ENCODE results near the gene SPECC1.

SPECC1 gene

GRCh38 chr17:20142268-20142667, 133.1 kb downstream of the SPECC1 start:
- no peak overlapping the region for H3K4me3 ChIP-seq (ENCODE audit: low read depth, low read length)
- DNase-seq (ENCODE audit: low read depth): no peak
- TF ChIP-seq POLR2A (IDR thresholded peaks at IDR 0.05; ENCODE audit: extremely low read depth, insufficient read length) (no peak), MYC (IDR thresholded peaks at IDR 0.05; ENCODE audit: low read depth, low read length) (no peak)
- TF ChIP-seq, protein P1, sequence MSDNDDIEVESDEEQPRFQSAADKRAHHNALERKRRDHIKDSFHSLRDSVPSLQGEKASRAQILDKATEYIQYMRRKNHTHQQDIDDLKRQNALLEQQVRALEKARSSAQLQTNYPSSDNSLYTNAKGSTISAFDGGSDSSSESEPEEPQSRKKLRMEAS (IDR thresholded peaks at IDR 0.05; ENCODE audit: low read depth, low read length): no peak
- TF ChIP-seq, protein P2, sequence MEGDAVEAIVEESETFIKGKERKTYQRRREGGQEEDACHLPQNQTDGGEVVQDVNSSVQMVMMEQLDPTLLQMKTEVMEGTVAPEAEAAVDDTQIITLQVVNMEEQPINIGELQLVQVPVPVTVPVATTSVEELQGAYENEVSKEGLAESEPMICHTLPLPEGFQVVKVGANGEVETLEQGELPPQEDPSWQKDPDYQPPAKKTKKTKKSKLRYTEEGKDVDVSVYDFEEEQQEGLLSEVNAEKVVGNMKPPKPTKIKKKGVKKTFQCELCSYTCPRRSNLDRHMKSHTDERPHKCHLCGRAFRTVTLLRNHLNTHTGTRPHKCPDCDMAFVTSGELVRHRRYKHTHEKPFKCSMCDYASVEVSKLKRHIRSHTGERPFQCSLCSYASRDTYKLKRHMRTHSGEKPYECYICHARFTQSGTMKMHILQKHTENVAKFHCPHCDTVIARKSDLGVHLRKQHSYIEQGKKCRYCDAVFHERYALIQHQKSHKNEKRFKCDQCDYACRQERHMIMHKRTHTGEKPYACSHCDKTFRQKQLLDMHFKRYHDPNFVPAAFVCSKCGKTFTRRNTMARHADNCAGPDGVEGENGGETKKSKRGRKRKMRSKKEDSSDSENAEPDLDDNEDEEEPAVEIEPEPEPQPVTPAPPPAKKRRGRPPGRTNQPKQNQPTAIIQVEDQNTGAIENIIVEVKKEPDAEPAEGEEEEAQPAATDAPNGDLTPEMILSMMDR (IDR thresholded peaks at IDR 0.05; ENCODE audit: low read depth, low read length): no peak

GRCh38 chr17:20143740-20144139, 134.6 kb downstream of the SPECC1 start:
- TF ChIP-seq, protein P2 (IDR thresholded peaks at IDR 0.05; ENCODE audit: low read depth, low read length): no peak
- TF ChIP-seq POLR2A (IDR thresholded peaks at IDR 0.05; ENCODE audit: extremely low read depth, insufficient read length): no peak
- no peak for TF ChIP-seq MYC (IDR thresholded peaks at IDR 0.05; ENCODE audit: low read depth, low read length)
- TF ChIP-seq, protein P1 (IDR thresholded peaks at IDR 0.05; ENCODE audit: low read depth, low read length): no peak
- no peak overlapping the region for H3K4me3 ChIP-seq (ENCODE audit: low read depth, low read length)
- DNase-seq (ENCODE audit: low read depth): no peak

GRCh38 chr17:20145567-20145966, 136.4 kb downstream of the SPECC1 start:
- no peak overlapping the region for H3K4me3 ChIP-seq (ENCODE audit: low read depth, low read length)
- TF ChIP-seq, protein P2 (IDR thresholded peaks at IDR 0.05; ENCODE audit: low read depth, low read length): no peak
- TF ChIP-seq, protein P1 (IDR thresholded peaks at IDR 0.05; ENCODE audit: low read depth, low read length): no peak
- TF ChIP-seq POLR2A (IDR thresholded peaks at IDR 0.05; ENCODE audit: extremely low read depth, insufficient read length): no peak
- no peak for TF ChIP-seq MYC (IDR thresholded peaks at IDR 0.05; ENCODE audit: low read depth, low read length)
- DNase-seq (ENCODE audit: low read depth): no peak

GRCh38 chr17:20149251-20149650, 140.1 kb downstream of the SPECC1 start:
- DNase-seq (ENCODE audit: low read depth): no peak
- H3K4me3 ChIP-seq (ENCODE audit: low read depth, low read length): no peak overlapping the region
- no peak for TF ChIP-seq MYC (IDR thresholded peaks at IDR 0.05; ENCODE audit: low read depth, low read length)
- no peak for TF ChIP-seq POLR2A (IDR thresholded peaks at IDR 0.05; ENCODE audit: extremely low read depth, insufficient read length)
- TF ChIP-seq, protein P1 (IDR thresholded peaks at IDR 0.05; ENCODE audit: low read depth, low read length): no peak
- TF ChIP-seq, protein P2 (IDR thresholded peaks at IDR 0.05; ENCODE audit: low read depth, low read length): no peak

- H3K4me3 ChIP-seq (ENCODE audit: low read depth, low read length): no peak overlapping the region
- no peak for DNase-seq (ENCODE audit: low read depth)
- TF ChIP-seq, protein P2 (IDR thresholded peaks at IDR 0.05; ENCODE audit: low read depth, low read length): no peak
- TF ChIP-seq MYC (IDR thresholded peaks at IDR 0.05; ENCODE audit: low read depth, low read length) (no peak), POLR2A (IDR thresholded peaks at IDR 0.05; ENCODE audit: extremely low read depth, insufficient read length) (no peak)
- TF ChIP-seq, protein P1 (IDR thresholded peaks at IDR 0.05; ENCODE audit: low read depth, low read length): no peak
Measured at GRCh38 chr17:20151174-20151573, 142.0 kb downstream of the SPECC1 start.

All from NB4 (cell line).